Neural cell (in vitro differentiated cells): ENCODE results near the gene BLM. TPM values are rescaled to one million over a fixed set of nuclear protein-coding genes. Genes with fewer than 3 reads are reported as not detected.

Experiments used
- H2AFZ ChIP-seq: fragments of 200-600, 300-800 bp; sonication (generic), shearing (Covaris generic); 2 replicates; pipeline ENCODE4 v1.6.0; 2014; ENCODE audit warnings: low read depth, mild to moderate bottlenecking, antibody characterized with exemption, low read length, moderate library complexity
- H3F3A ChIP-seq: fragments of 200-600 bp; shearing (Covaris generic); 2 replicates; pipeline ENCODE4 v1.6.1; 2016; ENCODE audit warnings: mild to moderate bottlenecking, moderate library complexity, mixed read lengths, antibody characterized with exemption, low read length; ENCODE audit not compliant: insufficient read depth, poor library complexity, severe bottlenecking
- H3K27ac ChIP-seq: fragments of 200-600, 300-800 bp; sonication (generic), shearing (Covaris generic); 2 replicates; pipeline ENCODE4 v1.5.1; 2014; ENCODE audit warnings: mild to moderate bottlenecking, low read length, moderate library complexity
- H3K27me3 ChIP-seq: fragments of 300-800, 200-600 bp; sonication (generic), shearing (Covaris generic); 2 replicates; pipeline ENCODE4 v1.6.0; 2014; ENCODE audit warnings: mild to moderate bottlenecking, low read depth, low read length, moderate library complexity; ENCODE audit not compliant: insufficient read depth
- H3K36me3 ChIP-seq: fragments of 300-800, 200-600 bp; sonication (generic), shearing (Covaris generic); 2 replicates; pipeline ENCODE4 v1.5.1; 2014; ENCODE audit warnings: mild to moderate bottlenecking, antibody characterized with exemption, low read length, moderate library complexity; ENCODE audit not compliant: insufficient read depth
- H3K4me2 ChIP-seq: fragments of 300-800, 200-600 bp; sonication (generic), shearing (Covaris generic); 2 replicates; pipeline ENCODE4 v1.6.0; 2014; ENCODE audit warnings: mild to moderate bottlenecking, low read length
- H3K4me3 ChIP-seq: fragments of 300-800, 200-600 bp; sonication (generic), shearing (Covaris generic); 2 replicates; pipeline ENCODE4 v1.5.1; 2014; ENCODE audit warnings: mild to moderate bottlenecking, low read length, moderate library complexity
- H3K79me2 ChIP-seq: fragments of 200-600 bp; shearing (Covaris generic); replicated peaks from 2 replicates; pipeline ENCODE4 v1.6.0; 2014; ENCODE audit warnings: mild to moderate bottlenecking, low read length, moderate library complexity; ENCODE audit not compliant: insufficient read depth
- H3K9ac ChIP-seq: fragments of 300-800, 200-600 bp; sonication (generic), shearing (Covaris generic); 2 replicates; pipeline ENCODE4 v1.6.1; 2016; ENCODE audit warnings: mild to moderate bottlenecking, low read length, mixed read lengths
- H3K9me2 ChIP-seq: fragments of 200-600 bp; shearing (Covaris generic); 2 replicates; pipeline ENCODE4 v1.6.1; 2016; ENCODE audit warnings: mild to moderate bottlenecking, low read length, mixed read lengths; ENCODE audit not compliant: insufficient read depth
- H3K9me3 ChIP-seq: fragments of 200-600, 300-800 bp; sonication (generic), shearing (Covaris generic); 2 replicates; pipeline ENCODE4 v1.6.1; 2016; ENCODE audit warnings: mild to moderate bottlenecking, mixed run types, low read length, moderate library complexity, mixed read lengths
- H4K20me1 ChIP-seq: fragments of 200-600 bp; shearing (Covaris generic); 2 replicates; pipeline ENCODE4 v1.6.1; 2016; ENCODE audit warnings: mild to moderate bottlenecking, mixed run types; ENCODE audit not compliant: insufficient read depth
- CTCF ChIP-seq: fragments of 450-650 bp; IDR thresholded peaks from 2 replicates; pipeline ENCODE4 v1.5.1; 2014; ENCODE audit warnings: antibody characterized with exemption, mild to moderate bottlenecking, moderate library complexity; ENCODE audit not compliant: poor library complexity, severe bottlenecking
- EP300 ChIP-seq: fragments of 450-650 bp; conservative IDR thresholded peaks from 2 replicates; pipeline ENCODE4 v1.6.1; 2014; ENCODE audit warnings: antibody characterized with exemption, mild to moderate bottlenecking, moderate library complexity; ENCODE audit not compliant: poor library complexity, severe bottlenecking
- EZH2 ChIP-seq: fragments of 200-600, 300-800 bp; shearing (Covaris generic), sonication (generic); IDR thresholded peaks from 2 replicates; pipeline ENCODE4 v1.6.1; 2014; ENCODE audit warnings: antibody characterized with exemption, low read length, borderline replicate concordance, mild to moderate bottlenecking; ENCODE audit not compliant: insufficient read depth, poor library complexity, severe bottlenecking
- MXI1 ChIP-seq: fragments of 450-650 bp; conservative IDR thresholded peaks from 2 replicates; pipeline ENCODE4 v1.6.1; 2014; ENCODE audit warnings: antibody characterized with exemption, mild to moderate bottlenecking; ENCODE audit not compliant: poor library complexity, severe bottlenecking
- POLR2AphosphoS5 ChIP-seq: IDR thresholded peaks from 2 replicates; pipeline ENCODE4 v1.6.1; 2012
- RAD21 ChIP-seq: fragments of 450-650 bp; conservative IDR thresholded peaks from 2 replicates; pipeline ENCODE4 v1.6.1; 2014; ENCODE audit warnings: antibody characterized with exemption, mild to moderate bottlenecking, moderate library complexity
- REST ChIP-seq: IDR thresholded peaks from 2 replicates; pipeline ENCODE4 v1.6.1; 2012; ENCODE audit warnings: borderline replicate concordance
- SMC3 ChIP-seq: fragments of 450-650 bp; conservative IDR thresholded peaks from 2 replicates; pipeline ENCODE4 v1.6.1; 2014; ENCODE audit warnings: antibody characterized with exemption, mild to moderate bottlenecking, moderate library complexity; ENCODE audit not compliant: poor library complexity
- TAF1 ChIP-seq: IDR thresholded peaks from 2 replicates; pipeline ENCODE4 v1.6.1; 2012; ENCODE audit warnings: low read depth
- polyA plus RNA-seq: library from polyadenylated mRNA; depleted of rRNA; stranded (reverse); fragments of >200 nt; gene quantifications from 2 replicates; pipeline ENCODE4 v1.2.3, GENCODE V29; 2014

BLM gene
- polyA plus RNA-seq, 1 donor from 2014 or later = 4.5 TPM

- Histone ChIP-seq H3K4me3 (no peak overlapping the region), H3K27me3 (no peaks in the 10 kb centered on the region), H3K9me3 (no peaks in the 10 kb centered on the region), H3K79me2 (no peaks in the 10 kb centered on the region), H3K9me2 (no peaks in the 10 kb centered on the region), H3K4me2 (no peak overlapping the region), H2AFZ (no peak overlapping the region), H3F3A (no peaks in the 10 kb centered on the region), H4K20me1 (no peaks in the 10 kb centered on the region), H3K36me3 (no peaks in the 10 kb centered on the region), H3K27ac (no peak overlapping the region), H3K9ac (no peak overlapping the region)
- TF ChIP-seq SMC3 (no peak), TAF1 (no peak), RAD21 (no peak), REST (no peak), CTCF (no peak), POLR2AphosphoS5 (no peak), EP300 (no peak), EZH2 (no peak), MXI1 (no peak)
These were observed 140.2 kb downstream of the BLM start for GRCh38 chr15:90857337-90857736.

DNA sequence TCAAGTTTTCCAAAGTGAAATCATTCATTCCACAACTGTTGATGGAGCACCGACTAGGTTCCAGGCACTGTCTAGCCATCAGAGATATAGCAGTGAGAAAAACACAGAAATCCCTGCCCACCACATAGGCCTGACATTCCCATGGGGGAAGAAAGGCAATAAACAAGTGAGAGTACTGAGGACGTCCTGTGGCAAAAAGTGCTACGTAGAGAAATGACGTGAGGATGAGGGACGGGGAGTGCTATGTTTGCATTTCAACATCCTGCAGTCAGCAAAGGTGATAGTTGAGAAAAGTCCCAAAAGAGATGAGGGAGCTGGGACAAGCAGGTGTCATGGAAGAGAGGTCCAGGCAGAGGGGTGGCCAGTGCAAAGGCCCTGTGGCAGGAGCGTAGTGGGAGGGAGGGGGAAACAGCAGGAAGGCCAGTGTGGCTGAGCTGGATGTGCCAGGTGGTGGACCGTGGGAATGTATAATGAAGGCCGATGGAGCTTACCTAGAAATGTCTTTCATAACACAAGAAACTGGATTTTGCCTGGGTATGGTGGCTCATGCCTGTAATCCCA, 140.8 kb downstream of the BLM start:
- Histone ChIP-seq H3F3A (no peaks in the 10 kb centered on the region), H2AFZ (no peak overlapping the region), H4K20me1 (no peaks in the 10 kb centered on the region), H3K9me2 (no peaks in the 10 kb centered on the region), H3K27ac (no peak overlapping the region), H3K4me3 (no peak overlapping the region), H3K36me3 (no peaks in the 10 kb centered on the region), H3K9me3 (no peaks in the 10 kb centered on the region), H3K79me2 (no peaks in the 10 kb centered on the region), H3K27me3 (no peaks in the 10 kb centered on the region), H3K4me2 (no peak overlapping the region), H3K9ac (no peak overlapping the region)
- TF ChIP-seq TAF1 = no peak
- no peak for TF ChIP-seq POLR2AphosphoS5
- no peak for TF ChIP-seq EZH2
- TF ChIP-seq SMC3 = no peak
- TF ChIP-seq MXI1 = no peak
- no peak for TF ChIP-seq REST
- TF ChIP-seq CTCF = no peak
- no peak for TF ChIP-seq RAD21
- no peak for TF ChIP-seq EP300
